B cell (primary cell): ENCODE data around the gene ABCA8. TPM values are rescaled to one million over a fixed set of nuclear protein-coding genes. Genes with fewer than 3 reads are reported as not detected.

Experiments used
- ATAC-seq: fragments of 200-7000 bp; cut with Tn5 transposase; one replicate; pipeline ENCODE4 v1.10.0; 2021; ENCODE audit warnings: low read depth, mild to moderate bottlenecking, moderate number of reproducible peaks, moderate library complexity
- CTCF ChIA-PET: fragments of 350-600 bp; sonication (Branson Sonifier 250); formaldehyde crosslinking; loops from one replicate; lab custom pipeline; 2021; ENCODE audit warnings: antibody characterized with exemption, inconsistent platforms; lab: Charles Lee
- POLR2A ChIA-PET: fragments of 350-600 bp; sonication (Branson Sonifier 250); formaldehyde crosslinking; loops from one replicate; lab custom pipeline; 2021; ENCODE audit warnings: antibody characterized with exemption; lab: Charles Lee
- DNase-seq: peaks from one replicate; pipeline ENCODE4 v3.0.0; 2013
- H2AFZ ChIP-seq: 2 replicates; pipeline ENCODE4 v1.6.1; 2012; ENCODE audit warnings: mild to moderate bottlenecking, low read depth, low read length; ENCODE audit not compliant: insufficient read depth, poor library complexity, severe bottlenecking
- H3K27ac ChIP-seq, 2 donors: 1 replicate in 1 of 2; 2 replicates in 1 of 2; pipeline ENCODE4 v1.5.1; 2012 to 2013; ENCODE audit warnings: low read length in 2 of 2, mild to moderate bottlenecking in 2 of 2, moderate library complexity in 1 of 2
- H3K27me3 ChIP-seq, 4 experiments: fragments of 200-600 bp in 1 of 4; sonication (generic) in 1 of 4; replicated peaks in 1 of 4; 1 replicate in 2 of 4; 2 replicates in 2 of 4; pipeline versions ENCODE4 v1.6.1 to v1.7.0; 2013 to 2016; ENCODE audit warnings: low read length in 3 of 4, mild to moderate bottlenecking in 2 of 4, mixed read lengths in 1 of 4, moderate library complexity in 1 of 4; ENCODE audit not compliant: insufficient read depth in 4 of 4, control insufficient read depth in 3 of 4; ENCODE audit errors: control extremely low read depth in 1 of 4
- H3K36me3 ChIP-seq, 2 experiments: replicated peaks in 1 of 2; 1 replicate in 1 of 2; 2 replicates in 1 of 2; pipeline versions ENCODE4 v1.6.1 to v1.7.1; 2013; ENCODE audit warnings: low read length in 1 of 2; ENCODE audit not compliant: insufficient read depth in 2 of 2, control insufficient read depth in 1 of 2; ENCODE audit errors: control extremely low read depth in 1 of 2, extremely low read depth in 1 of 2
- H3K4me1 ChIP-seq, 2 donors: fragments of 200-600 bp in 1 of 2; sonication (generic) in 1 of 2; 1 replicate in 1 of 2; 2 replicates in 1 of 2; pipeline versions ENCODE4 v1.5.1 to v1.6.1; 2013 to 2017; ENCODE audit warnings: low read length in 2 of 2; ENCODE audit not compliant: control insufficient read depth in 2 of 2, insufficient read depth in 2 of 2
- H3K4me2 ChIP-seq: replicated peaks from 2 replicates; pipeline ENCODE3; 2012; ENCODE audit warnings: mild to moderate bottlenecking, low read depth, low read length; ENCODE audit not compliant: poor library complexity, severe bottlenecking
- H3K4me3 ChIP-seq, 5 experiments: fragments of 200-600 bp in 1 of 5; sonication (generic) in 1 of 5; 1 replicate in 3 of 5; 2 replicates in 2 of 5; pipeline versions ENCODE4 v1.5.1 to v1.7.0; 2011 to 2016; ENCODE audit warnings: low read length in 4 of 5, mild to moderate bottlenecking in 4 of 5, low read depth in 2 of 5, control low read depth in 1 of 5, moderate library complexity in 1 of 5; ENCODE audit not compliant: insufficient read depth in 1 of 5; ENCODE audit errors: control extremely low read depth in 1 of 5, extremely low read depth in 1 of 5
- H3K79me2 ChIP-seq: fragments of 200-600 bp; sonication (generic); one replicate; pipeline ENCODE4 v1.6.0; 2016; ENCODE audit warnings: low read length; ENCODE audit not compliant: control insufficient read depth, insufficient read depth
- H3K9ac ChIP-seq: fragments of 200-600 bp; sonication (generic); 2 replicates; pipeline ENCODE4 v1.6.1; 2017; ENCODE audit warnings: mild to moderate bottlenecking, low read length, moderate library complexity
- H3K9me3 ChIP-seq, 3 donors: one replicate each; pipeline versions ENCODE4 v1.6.1 to v1.7.1; 2013; ENCODE audit warnings: low read length in 2 of 3; ENCODE audit not compliant: control insufficient read depth in 2 of 3, insufficient read depth in 1 of 3; ENCODE audit errors: control extremely low read depth in 1 of 3
- H4K20me1 ChIP-seq: 2 replicates; pipeline ENCODE4 v1.6.0; 2012; ENCODE audit warnings: mild to moderate bottlenecking, low read length; ENCODE audit not compliant: insufficient read depth, control insufficient read depth, poor library complexity, severe bottlenecking
- H3K27ac Mint-ChIP-seq: one replicate; pipeline ENCODE4 v1.8.0; 2021; ENCODE audit warnings: mixed read lengths
- H3K27me3 Mint-ChIP-seq: one replicate; pipeline ENCODE4 v1.8.0; 2021; ENCODE audit warnings: mixed read lengths
- H3K4me1 Mint-ChIP-seq: one replicate; pipeline ENCODE4 v1.8.0; 2021; ENCODE audit warnings: mixed read lengths
- H3K4me3 Mint-ChIP-seq: one replicate; pipeline ENCODE4 v1.8.0; 2021; ENCODE audit warnings: mixed read lengths
- H3K9me3 Mint-ChIP-seq: one replicate; pipeline ENCODE4 v1.8.0; 2022; ENCODE audit warnings: mixed read lengths; ENCODE audit not compliant: insufficient read depth
- CTCF ChIP-seq: fragments of 200-600 bp; IDR thresholded peaks from one replicate; pipeline ENCODE4 v1.8.0; 2022; ENCODE audit warnings: antibody characterized with exemption, mild to moderate bottlenecking
- EZH2 ChIP-seq: IDR thresholded peaks from 2 replicates; pipeline ENCODE4 v1.6.1; 2012; ENCODE audit warnings: borderline replicate concordance, low read depth, mild to moderate bottlenecking, moderate library complexity, low read length; ENCODE audit not compliant: insufficient read depth, poor library complexity, severe bottlenecking
- WGBS: methylation state at CpG from one replicate; pipeline ENCODE4 v1.1.5; 2013; ENCODE audit warnings: missing lambda C conversion rate; ENCODE audit not compliant: insufficient coverage; 5-methylcytosine and 5-hydroxymethylcytosine counted together
- intact Hi-C: fragments of 100-400 bp; cut with micrococcal nuclease; formaldehyde crosslinking; loops from one replicate; pipeline ENCODE4 v1.10.0; 2022
- polyA plus RNA-seq: library from polyadenylated mRNA; depleted of rRNA; stranded (reverse); fragments of >200 nt; gene quantifications from 2 replicates; pipeline ENCODE4 v1.2.3, GENCODE V29; 2012
- total RNA-seq, 2 donors: library from RNA; stranded (reverse); fragments of 120-200 nt in 1 of 2; gene quantifications; 1 replicate in 1 of 2; 2 replicates in 1 of 2; pipeline versions ENCODE4 v1.2.3 to v1.2.4, GENCODE V29; 2013 to 2022

ABCA8 gene
- total and polyA plus RNA-seq, 2 donors (not counting 1 experiment from before 2014, with no cell fraction given) = not detected

DNA sequence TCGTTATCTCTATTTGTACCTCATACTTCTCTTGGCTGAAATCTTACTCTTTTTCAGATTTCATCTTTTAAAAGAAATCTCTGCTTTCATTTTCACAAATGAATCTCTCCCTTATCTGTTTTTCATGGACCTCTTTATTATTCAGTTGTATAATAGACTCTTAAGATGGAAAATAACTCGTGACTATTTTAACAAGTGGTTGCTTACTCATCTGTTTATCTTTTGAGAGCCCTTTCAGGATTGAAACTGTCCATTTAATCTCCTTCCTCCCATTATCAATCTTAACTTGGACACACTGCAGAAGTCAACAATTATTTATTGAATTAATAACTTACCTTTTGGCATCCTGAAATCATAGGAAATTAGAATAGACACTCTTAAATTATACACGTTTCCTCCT, 68.8 kb downstream of the ABCA8 start:
- Mint-ChIP-seq H3K27me3 (peaks cover 3% of the 10 kb centered on the region), H3K4me1 (no peaks in the 10 kb centered on the region), H3K4me3 (no peak overlapping the region), H3K27ac (no peak overlapping the region), H3K9me3 (no peaks in the 10 kb centered on the region)
- Histone ChIP-seq H3K4me2 (no peak overlapping the region), H4K20me1 (no peaks in the 10 kb centered on the region), H3K27ac (no peak overlapping the region), H3K79me2 (no peaks in the 10 kb centered on the region), H3K27me3 (no peaks in the 10 kb centered on the region), H2AFZ (no peak overlapping the region), H3K9me3 (peaks cover 0 to 2% (median 0%) of the 10 kb centered on the region in 3 donors), H3K4me3 (no peak overlapping the region), H3K36me3 (no peaks in the 10 kb centered on the region), H3K4me1 (no peaks in the 10 kb centered on the region), H3K9ac (no peak overlapping the region)
- POLR2A ChIA-PET = no interaction called here
- ATAC-seq (no peak), DNase-seq (no peak)
- intact Hi-C loops = no loop called here
- WGBS = 80% methylated on average over 1 of the region's 3 CpGs
- TF ChIP-seq CTCF (no peak), EZH2 (no peak)
- CTCF ChIA-PET = no interaction called here

DNA sequence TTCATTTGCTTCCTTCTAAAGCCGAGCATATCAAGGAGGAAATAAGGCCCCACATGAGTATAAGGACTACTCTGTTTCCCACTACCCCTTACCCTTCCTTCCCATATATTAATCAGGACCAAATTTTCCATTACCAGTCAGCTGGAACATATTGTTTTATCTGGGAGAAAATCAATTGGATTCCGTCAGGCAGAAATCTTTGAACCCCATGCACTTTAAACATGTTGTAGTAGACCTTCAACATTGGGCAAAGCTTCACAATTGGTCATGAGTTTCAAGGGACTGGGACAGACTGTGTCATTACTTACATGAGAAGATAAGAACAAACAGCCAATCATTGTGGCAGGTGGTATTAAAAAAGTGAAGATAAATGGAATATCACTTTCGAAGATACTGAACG, 70.3 kb downstream of the ABCA8 start:
- Histone ChIP-seq H2AFZ (no peak overlapping the region), H3K27ac (no peak overlapping the region), H3K4me1 (no peaks in the 10 kb centered on the region), H3K9me3 (peaks cover 2 to 9% (median 7%) of the 10 kb centered on the region in 3 donors), H3K4me2 (no peak overlapping the region), H3K4me3 (no peak overlapping the region), H3K36me3 (no peaks in the 10 kb centered on the region), H3K79me2 (no peaks in the 10 kb centered on the region), H4K20me1 (no peaks in the 10 kb centered on the region), H3K27me3 (no peaks in the 10 kb centered on the region), H3K9ac (no peak overlapping the region)
- Mint-ChIP-seq H3K4me1 (no peaks in the 10 kb centered on the region), H3K27me3 (peaks cover 3% of the 10 kb centered on the region), H3K9me3 (peaks cover 6% of the 10 kb centered on the region), H3K27ac (no peak overlapping the region), H3K4me3 (no peak overlapping the region)
- 92% methylated on average over 3 of the region's 4 CpGs for WGBS
- DNase-seq = no peak
- TF ChIP-seq EZH2 (no peak), CTCF (no peak)
- intact Hi-C loops = no loop called here
- POLR2A ChIA-PET = no interaction called here
- CTCF ChIA-PET = no interaction called here
- ATAC-seq = no peak
